A549 (cell line): ENCODE results near the gene DLG2. TPM values are rescaled to one million over a fixed set of nuclear protein-coding genes. Genes with fewer than 3 reads are reported as not detected.

Source experiments
- ATAC-seq, 2 experiments: fragments of 200-7000 bp in 1 of 2; fragments of >200 bp in 1 of 2; cut with Nextera tagmentation in 1 of 2; cut with Tn5 transposase in 1 of 2; 3 replicates each; pipeline versions ENCODE4 v1.8.0 to v1.9.1; 2018 to 2020; ENCODE audit warnings: mild to moderate bottlenecking in 1 of 2, moderate library complexity in 1 of 2
- CTCF ChIA-PET: fragments of 300-600 bp; sonication (Branson Sonifier 250); formaldehyde crosslinking; extraction: SDS; loops from one replicate; lab custom pipeline; 2021; ENCODE audit warnings: antibody characterized with exemption, inconsistent platforms; lab: Yijun Ruan, JAX
- POLR2A ChIA-PET: fragments of 350-600 bp; formaldehyde crosslinking; extraction: SDS; loops from one replicate; lab custom pipeline; 2021; ENCODE audit warnings: antibody characterized with exemption, inconsistent platforms; lab: Yijun Ruan, JAX
- DNase-seq, 2 experiments: peaks; one replicate each; pipeline versions ENCODE4 v3.0.0 to v3.0.0-alpha.2; 2011 to 2016; ENCODE audit warnings: low read depth in 1 of 2, low spot score in 1 of 2
- FAIRE-seq: peaks from 2 replicates; lab custom pipeline; 2011; peaks lifted over from hg19 to GRCh38; lab: Jason Lieb, UNC
- H3K27ac ChIP-seq, 2 experiments: fragments of >200 bp; sonication (Bioruptor Twin); formaldehyde crosslinking; 3 replicates each; pipeline ENCODE4 v1.5.1; 2016 to 2017
- H3K4me1 ChIP-seq: fragments of >200 bp; sonication (Bioruptor Twin); formaldehyde crosslinking; 3 replicates; pipeline ENCODE4 v1.6.1; 2016
- H3K4me2 ChIP-seq: fragments of >200 bp; sonication (Bioruptor Twin); formaldehyde crosslinking; 3 replicates; pipeline ENCODE4 v1.6.1; 2016
- H3K4me3 ChIP-seq: fragments of >200 bp; sonication (Bioruptor Twin); formaldehyde crosslinking; 3 replicates; pipeline ENCODE4 v1.5.1; 2016
- H3K9me3 ChIP-seq: fragments of >200 bp; sonication (Bioruptor Twin); formaldehyde crosslinking; 3 replicates; pipeline ENCODE4 v1.6.1; 2016
- BHLHE40 ChIP-seq: IDR thresholded peaks from 2 replicates; pipeline ENCODE4 v1.6.1; 2012; ENCODE audit warnings: low read depth, low read length, inconsistent platforms
- CBX2 ChIP-seq: fragments of 200-600 bp; sonication (generic); IDR thresholded peaks from 2 replicates; pipeline ENCODE4 v1.6.1; 2016; ENCODE audit warnings: low read depth, mild to moderate bottlenecking, borderline replicate concordance
- CEBPB ChIP-seq, 2 experiments: fragments of >200 bp in 1 of 2; sonication (Bioruptor Twin) in 1 of 2; formaldehyde crosslinking in 1 of 2; IDR thresholded peaks; 2 replicates each; pipeline ENCODE4 v1.6.1; 2012 to 2016
- CHD2 ChIP-seq: fragments of 150-350 bp; IDR thresholded peaks from 2 replicates; pipeline ENCODE4 v1.6.1; 2014; ENCODE audit warnings: low read length; ENCODE audit not compliant: partially characterized antibody
- EHF ChIP-seq: fragments of 250-450 bp; sonication (Bioruptor Pico); IDR thresholded peaks from 2 replicates; pipeline ENCODE4 v1.5.0; 2020; ENCODE audit warnings: mild to moderate bottlenecking
- ESRRA ChIP-seq: fragments of 150-350 bp; IDR thresholded peaks from 2 replicates; pipeline ENCODE4 v1.6.1; 2014; ENCODE audit warnings: mild to moderate bottlenecking, low read length, borderline replicate concordance
- FOSB ChIP-seq: fragments of 250-450 bp; sonication (Bioruptor Pico); IDR thresholded peaks from 2 replicates; pipeline ENCODE4 v1.5.0; 2020; ENCODE audit warnings: mild to moderate bottlenecking, moderate library complexity
- FOXS1 ChIP-seq: fragments of 250-450 bp; sonication (Bioruptor Pico); IDR thresholded peaks from 2 replicates; pipeline ENCODE4 v1.5.0; 2020; ENCODE audit warnings: mild to moderate bottlenecking, moderate library complexity
- GATA3 ChIP-seq: IDR thresholded peaks from 2 replicates; pipeline ENCODE4 v1.6.1; 2012; ENCODE audit warnings: borderline replicate concordance
- HDAC2 ChIP-seq: fragments of 200-600 bp; sonication (generic); IDR thresholded peaks from 2 replicates; pipeline ENCODE4 v1.6.1; 2016
- HEYL ChIP-seq: fragments of 250-450 bp; sonication (Bioruptor Pico); IDR thresholded peaks from 2 replicates; pipeline ENCODE4 v1.8.0; 2021; ENCODE audit warnings: mild to moderate bottlenecking, moderate library complexity
- HOXB13 ChIP-seq: fragments of 250-450 bp; sonication (Bioruptor Pico); IDR thresholded peaks from 2 replicates; pipeline ENCODE4 v1.5.0; 2020; ENCODE audit warnings: low read depth, mild to moderate bottlenecking, moderate library complexity
- HOXB5 ChIP-seq: fragments of 250-450 bp; sonication (Bioruptor Pico); IDR thresholded peaks from 2 replicates; pipeline ENCODE4 v1.5.0; 2020; ENCODE audit warnings: mild to moderate bottlenecking, moderate library complexity
- JUNB ChIP-seq: fragments of >200 bp; sonication (Bioruptor Twin); formaldehyde crosslinking; IDR thresholded peaks from 2 replicates; pipeline ENCODE4 v1.6.1; 2016
- MAFK ChIP-seq: fragments of 450-650 bp; IDR thresholded peaks from 2 replicates; pipeline ENCODE4 v1.6.1; 2014; ENCODE audit not compliant: partially characterized antibody
- MYC ChIP-seq: IDR thresholded peaks from 2 replicates; pipeline ENCODE4 v1.6.1; 2012; ENCODE audit warnings: mild to moderate bottlenecking, inconsistent platforms, low read length, improper control_type of control experiment, borderline replicate concordance
- NPAS2 ChIP-seq: fragments of 250-450 bp; sonication (Bioruptor Pico); IDR thresholded peaks from 2 replicates; pipeline ENCODE4 v1.8.0; 2022; ENCODE audit warnings: mild to moderate bottlenecking, moderate library complexity, borderline replicate concordance
- PHF8 ChIP-seq: fragments of 200-600 bp; sonication (generic); IDR thresholded peaks from 2 replicates; pipeline ENCODE4 v1.6.1; 2016; ENCODE audit warnings: low read depth, mild to moderate bottlenecking, antibody characterized with exemption, moderate library complexity, borderline replicate concordance
- RAD21 ChIP-seq, 2 experiments: fragments of >200 bp in 1 of 2; sonication (Bioruptor Twin) in 1 of 2; formaldehyde crosslinking in 1 of 2; IDR thresholded peaks in 1 of 2; conservative IDR thresholded peaks in 1 of 2; 2 replicates in 1 of 2; 3 replicates in 1 of 2; pipeline ENCODE4 v1.6.1; 2012 to 2018; ENCODE audit warnings: inconsistent platforms in 1 of 2
- RNF2 ChIP-seq: fragments of 200-600 bp; sonication (generic); IDR thresholded peaks from 2 replicates; pipeline ENCODE4 v1.6.1; 2016; ENCODE audit warnings: low read depth, mild to moderate bottlenecking, antibody characterized with exemption, moderate library complexity, borderline replicate concordance
- SMC3 ChIP-seq: fragments of >200 bp; sonication (Bioruptor Twin); formaldehyde crosslinking; IDR thresholded peaks from 3 replicates; pipeline ENCODE4 v1.6.1; 2018; ENCODE audit warnings: inconsistent platforms
- SREBF2 ChIP-seq: fragments of 450-650 bp; IDR thresholded peaks from 2 replicates; pipeline ENCODE4 v1.6.1; 2014; ENCODE audit warnings: mild to moderate bottlenecking, moderate library complexity
- TP53 ChIP-seq: fragments of 250-450 bp; sonication (Bioruptor Pico); IDR thresholded peaks from 2 replicates; pipeline ENCODE4 v1.5.0; 2021; ENCODE audit warnings: mild to moderate bottlenecking, moderate library complexity
- ZFP36 ChIP-seq: fragments of 450-650 bp; IDR thresholded peaks from 2 replicates; pipeline ENCODE4 v1.6.1; 2014; ENCODE audit warnings: borderline replicate concordance; ENCODE audit not compliant: partially characterized antibody
- ZNF302 ChIP-seq: fragments of 250-450 bp; sonication (Bioruptor Pico); IDR thresholded peaks from 2 replicates; pipeline ENCODE4 v1.9.0; 2021; ENCODE audit warnings: inconsistent platforms, mild to moderate bottlenecking, moderate library complexity
- WGBS: methylation state at CpG from one replicate; pipeline ENCODE4 v1.1.6; 2017; ENCODE audit errors: missing lambda C conversion rate; 5-methylcytosine and 5-hydroxymethylcytosine counted together
- polyA plus RNA-seq, 4 experiments: library from polyadenylated mRNA; depleted of rRNA in 3 of 4; stranded (reverse); fragments of >200 nt; fragmentation: RNase III in 1 of 4; extraction: RNeasy Plus Mini Kit Qiagen cat#74134 plus additional on column Dnase treatment in 1 of 4; gene quantifications; 2 replicates in 3 of 4; 3 replicates in 1 of 4; pipeline ENCODE4 v1.2.3, GENCODE V29; 2011 to 2017
- TF ChIP-seq, protein P1 (sequence below): fragments of >200 bp; sonication (Bioruptor Twin); formaldehyde crosslinking; IDR thresholded peaks from 2 replicates; pipeline ENCODE4 v1.6.1; 2016
- TF ChIP-seq, protein P2 (sequence below): IDR thresholded peaks from 2 replicates; pipeline ENCODE4 v1.6.1; 2012
- TF ChIP-seq, protein P3 (sequence below): IDR thresholded peaks from 2 replicates; pipeline ENCODE4 v1.6.1; 2012; ENCODE audit warnings: low read depth, borderline replicate concordance
- TF ChIP-seq, protein P4 (sequence below): IDR thresholded peaks from 2 replicates; pipeline ENCODE4 v1.6.1; 2012
- TF ChIP-seq, protein P5 (sequence below): fragments of 200-600 bp; sonication (generic); IDR thresholded peaks from 2 replicates; pipeline ENCODE4 v1.6.1; 2016; ENCODE audit warnings: antibody characterized with exemption, mild to moderate bottlenecking, moderate library complexity

DLG2 gene
- polyA plus RNA-seq, 2 of the 4 experiments (the other 2 are of a cell fraction), result 0.26 to 0.79 TPM

DNA sequence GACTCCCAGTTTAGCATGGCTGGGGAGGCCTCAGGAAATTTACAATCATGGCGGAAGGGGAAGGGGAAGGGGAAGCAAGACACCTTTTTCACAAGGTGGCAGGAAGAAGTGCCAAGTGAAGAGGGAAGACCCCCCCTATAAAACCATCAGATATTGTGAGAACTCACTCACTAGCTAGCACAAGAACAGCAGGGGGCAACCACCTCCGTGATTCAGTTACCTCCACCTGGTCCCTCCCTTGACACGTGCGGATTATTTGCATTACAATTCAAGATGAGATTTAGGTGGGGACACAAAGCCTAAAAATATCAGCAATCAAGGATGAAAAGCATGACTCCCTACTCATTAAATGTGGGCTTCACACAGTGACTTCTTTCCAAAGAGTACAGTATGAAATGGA, 2186.0 kb downstream of the DLG2 start:
- TF ChIP-seq MYC (no peak), NPAS2 (CRISPR knock-in tag) (no peak), BHLHE40 (no peak), CEBPB (IDR thresholded peaks at IDR 0.05) (no peak), TP53 (CRISPR knock-in tag) (no peak), SMC3 (no peak), ZFP36 (no peak), HEYL (CRISPR knock-in tag) (no peak), FOSB (CRISPR knock-in tag) (no peak), ZNF302 (no peak)
- TF ChIP-seq, protein P1, sequence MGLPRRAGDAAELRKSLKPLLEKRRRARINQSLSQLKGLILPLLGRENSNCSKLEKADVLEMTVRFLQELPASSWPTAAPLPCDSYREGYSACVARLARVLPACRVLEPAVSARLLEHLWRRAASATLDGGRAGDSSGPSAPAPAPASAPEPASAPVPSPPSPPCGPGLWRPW, result no peak
- no peaks in the 10 kb centered on the region for H3K9me3 ChIP-seq
- FAIRE-seq (no peak), DNase-seq (no peak), ATAC-seq (no peak)
- H3K4me2 ChIP-seq, result no peak overlapping the region
- H3K4me1 ChIP-seq, result no peaks in the 10 kb centered on the region
- POLR2A ChIA-PET, result no interaction called here
- H3K4me3 ChIP-seq, result no peak overlapping the region
- 57% methylated on average over 4 of the region's 4 CpGs for WGBS
- CTCF ChIA-PET, result no interaction called here
- no peak overlapping the region for H3K27ac ChIP-seq

DNA sequence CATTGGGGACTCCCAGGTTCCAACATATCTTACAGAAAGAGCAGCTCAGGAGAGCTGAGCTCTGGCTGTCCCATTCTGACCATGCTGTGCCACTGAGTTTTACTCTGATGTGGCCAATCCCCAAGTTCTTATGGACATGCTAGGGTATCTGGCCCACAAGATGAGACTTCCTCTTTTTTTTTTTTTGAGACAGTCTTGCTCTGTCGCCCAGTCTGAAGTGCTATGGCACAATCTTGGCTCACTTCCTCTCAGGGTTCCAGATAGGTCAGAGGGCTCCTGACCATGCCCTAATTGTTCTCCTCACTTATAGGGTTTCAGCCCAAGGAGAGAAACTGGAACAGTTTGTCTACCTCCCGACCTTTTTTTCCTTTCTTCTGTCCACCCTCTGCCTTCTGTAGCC, 2188.7 kb downstream of the DLG2 start:
- CTCF ChIA-PET, result no interaction called here

DNA sequence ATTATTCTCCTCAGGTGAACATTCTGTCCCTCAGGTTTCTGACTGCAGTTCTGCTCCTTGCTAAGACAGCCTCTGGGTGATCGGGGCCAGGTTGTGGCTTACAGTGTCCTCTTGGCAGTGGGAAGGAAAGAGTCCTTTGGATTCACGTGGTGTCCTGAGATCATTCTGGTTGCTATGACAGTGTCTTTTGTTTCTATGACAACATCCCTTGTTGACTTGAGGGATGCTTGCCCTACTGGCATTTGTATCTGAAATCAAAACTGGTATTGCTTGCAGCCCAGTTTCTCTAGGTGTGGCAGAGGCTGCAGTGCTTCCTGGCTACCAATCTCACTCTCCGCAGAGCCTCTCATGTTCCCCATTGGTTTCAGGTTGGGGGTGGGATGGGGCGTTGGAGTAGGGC, 2189.2 kb downstream of the DLG2 start:
- Histone ChIP-seq H3K9me3 (no peaks in the 10 kb centered on the region), H3K4me3 (no peak overlapping the region), H3K4me2 (no peak overlapping the region), H3K27ac (no peak overlapping the region), H3K4me1 (no peaks in the 10 kb centered on the region)
- ATAC-seq (no peak; a peak in 1 of 6 replicates), DNase-seq (no peak), FAIRE-seq (no peak)
- ChIA-PET POLR2A (no interaction called here), CTCF (no interaction called here)
- 17% methylated on average over 4 of the region's 4 CpGs for WGBS
- TF ChIP-seq, protein P2, sequence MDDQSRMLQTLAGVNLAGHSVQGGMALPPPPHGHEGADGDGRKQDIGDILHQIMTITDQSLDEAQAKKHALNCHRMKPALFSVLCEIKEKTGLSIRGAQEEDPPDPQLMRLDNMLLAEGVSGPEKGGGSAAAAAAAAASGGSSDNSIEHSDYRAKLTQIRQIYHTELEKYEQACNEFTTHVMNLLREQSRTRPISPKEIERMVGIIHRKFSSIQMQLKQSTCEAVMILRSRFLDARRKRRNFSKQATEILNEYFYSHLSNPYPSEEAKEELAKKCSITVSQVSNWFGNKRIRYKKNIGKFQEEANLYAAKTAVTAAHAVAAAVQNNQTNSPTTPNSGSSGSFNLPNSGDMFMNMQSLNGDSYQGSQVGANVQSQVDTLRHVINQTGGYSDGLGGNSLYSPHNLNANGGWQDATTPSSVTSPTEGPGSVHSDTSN, result no peak
- TF ChIP-seq, protein P3, sequence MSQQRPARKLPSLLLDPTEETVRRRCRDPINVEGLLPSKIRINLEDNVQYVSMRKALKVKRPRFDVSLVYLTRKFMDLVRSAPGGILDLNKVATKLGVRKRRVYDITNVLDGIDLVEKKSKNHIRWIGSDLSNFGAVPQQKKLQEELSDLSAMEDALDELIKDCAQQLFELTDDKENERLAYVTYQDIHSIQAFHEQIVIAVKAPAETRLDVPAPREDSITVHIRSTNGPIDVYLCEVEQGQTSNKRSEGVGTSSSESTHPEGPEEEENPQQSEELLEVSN, result no peak
- TF ChIP-seq BHLHE40 (no peak), FOXS1 (CRISPR knock-in tag) (no peak), CHD2 (no peak), RNF2 (no peak), CBX2 (no peak), HOXB5 (CRISPR knock-in tag) (no peak), FOSB (CRISPR knock-in tag) (no peak), JUNB (no peak), ZNF302 (no peak), HOXB13 (CRISPR knock-in tag) (no peak)
- TF ChIP-seq, protein P4, sequence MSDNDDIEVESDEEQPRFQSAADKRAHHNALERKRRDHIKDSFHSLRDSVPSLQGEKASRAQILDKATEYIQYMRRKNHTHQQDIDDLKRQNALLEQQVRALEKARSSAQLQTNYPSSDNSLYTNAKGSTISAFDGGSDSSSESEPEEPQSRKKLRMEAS, result no peak
- TF ChIP-seq, protein P5, sequence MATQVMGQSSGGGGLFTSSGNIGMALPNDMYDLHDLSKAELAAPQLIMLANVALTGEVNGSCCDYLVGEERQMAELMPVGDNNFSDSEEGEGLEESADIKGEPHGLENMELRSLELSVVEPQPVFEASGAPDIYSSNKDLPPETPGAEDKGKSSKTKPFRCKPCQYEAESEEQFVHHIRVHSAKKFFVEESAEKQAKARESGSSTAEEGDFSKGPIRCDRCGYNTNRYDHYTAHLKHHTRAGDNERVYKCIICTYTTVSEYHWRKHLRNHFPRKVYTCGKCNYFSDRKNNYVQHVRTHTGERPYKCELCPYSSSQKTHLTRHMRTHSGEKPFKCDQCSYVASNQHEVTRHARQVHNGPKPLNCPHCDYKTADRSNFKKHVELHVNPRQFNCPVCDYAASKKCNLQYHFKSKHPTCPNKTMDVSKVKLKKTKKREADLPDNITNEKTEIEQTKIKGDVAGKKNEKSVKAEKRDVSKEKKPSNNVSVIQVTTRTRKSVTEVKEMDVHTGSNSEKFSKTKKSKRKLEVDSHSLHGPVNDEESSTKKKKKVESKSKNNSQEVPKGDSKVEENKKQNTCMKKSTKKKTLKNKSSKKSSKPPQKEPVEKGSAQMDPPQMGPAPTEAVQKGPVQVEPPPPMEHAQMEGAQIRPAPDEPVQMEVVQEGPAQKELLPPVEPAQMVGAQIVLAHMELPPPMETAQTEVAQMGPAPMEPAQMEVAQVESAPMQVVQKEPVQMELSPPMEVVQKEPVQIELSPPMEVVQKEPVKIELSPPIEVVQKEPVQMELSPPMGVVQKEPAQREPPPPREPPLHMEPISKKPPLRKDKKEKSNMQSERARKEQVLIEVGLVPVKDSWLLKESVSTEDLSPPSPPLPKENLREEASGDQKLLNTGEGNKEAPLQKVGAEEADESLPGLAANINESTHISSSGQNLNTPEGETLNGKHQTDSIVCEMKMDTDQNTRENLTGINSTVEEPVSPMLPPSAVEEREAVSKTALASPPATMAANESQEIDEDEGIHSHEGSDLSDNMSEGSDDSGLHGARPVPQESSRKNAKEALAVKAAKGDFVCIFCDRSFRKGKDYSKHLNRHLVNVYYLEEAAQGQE, result no peak

More for the DNA sequence above, 2188.7 kb downstream of the DLG2 start:
- H3K9me3 ChIP-seq, result no peaks in the 10 kb centered on the region
- POLR2A ChIA-PET, result no interaction called here
- H3K4me1 ChIP-seq, result no peaks in the 10 kb centered on the region
- WGBS, result 0% methylated on average over 2 of the region's 2 CpGs
- DNase-seq (no peak), FAIRE-seq (no peak), ATAC-seq (no peak)
- H3K27ac ChIP-seq, result no peak overlapping the region
- TF ChIP-seq EHF (CRISPR knock-in tag), result no peak
- TF ChIP-seq, protein P4, result no peak
- no peak for TF ChIP-seq SREBF2
- TF ChIP-seq HDAC2, result no peak
- no peak for TF ChIP-seq RAD21 (conservative IDR thresholded peaks at IDR 0.05 in 1 of 2, IDR thresholded peaks at IDR 0.05 in 1 of 2)
- TF ChIP-seq SMC3, result no peak
- TF ChIP-seq, protein P3, result no peak
- TF ChIP-seq, protein P1, result no peak
- TF ChIP-seq CEBPB (IDR thresholded peaks at IDR 0.05), result no peak
- TF ChIP-seq GATA3, result no peak
- TF ChIP-seq ZFP36, result no peak
- no peak for TF ChIP-seq PHF8
- no peak for TF ChIP-seq ESRRA
- TF ChIP-seq MAFK, result no peak
- TF ChIP-seq FOXS1 (CRISPR knock-in tag), result no peak
- no peak overlapping the region for H3K4me3 ChIP-seq
- H3K4me2 ChIP-seq, result no peak overlapping the region
